OCI-LY7 (cell line): Measurements from ENCODE around the gene GJB5. TPM values are rescaled to one million over a fixed set of nuclear protein-coding genes. Genes with fewer than 3 reads are reported as not detected.

Experiments
- BruUV-seq: library from RNA; stranded (reverse); fragments of 400-500 nt; replicated peaks from 2 replicates; lab custom pipeline; 2021; lab: Mats Ljungman, UMichigan
- CTCF ChIA-PET: fragments of 300-600 bp; sonication (Branson Sonifier 250); formaldehyde crosslinking; loops from one replicate; lab custom pipeline; 2022; ENCODE audit warnings: antibody characterized with exemption; ENCODE audit not compliant: unreplicated experiment; lab: Charles Lee
- POLR2A ChIA-PET: fragments of 300-600 bp; sonication (Branson Sonifier 250); formaldehyde crosslinking; loops from one replicate; lab custom pipeline; 2022; ENCODE audit warnings: antibody characterized with exemption; lab: Charles Lee
- DNase-seq: peaks from one replicate; pipeline ENCODE4 v3.0.0-alpha.2; 2015; ENCODE audit warnings: low spot score
- H2AFZ ChIP-seq: fragments of 200-600 bp; sonication (generic), shearing (Covaris generic); 2 replicates; pipeline ENCODE4 v1.6.1; 2014; ENCODE audit warnings: mild to moderate bottlenecking, antibody characterized with exemption, low read length, moderate library complexity
- H3K27ac ChIP-seq: fragments of 200-600 bp; sonication (generic); 2 replicates; pipeline ENCODE4 v1.5.1; 2014; ENCODE audit warnings: mixed run types, low read depth, mild to moderate bottlenecking, moderate library complexity, low read length, inconsistent platforms; ENCODE audit not compliant: poor library complexity, severe bottlenecking
- H3K36me3 ChIP-seq: fragments of 200-600 bp; sonication (generic); 2 replicates; pipeline ENCODE4 v1.6.1; 2014; ENCODE audit warnings: mild to moderate bottlenecking, antibody characterized with exemption, low read length, moderate library complexity, mixed read lengths; ENCODE audit not compliant: insufficient read depth
- H3K4me1 ChIP-seq: fragments of 200-600 bp; sonication (generic); 2 replicates; pipeline ENCODE4 v1.5.1; 2014; ENCODE audit warnings: mild to moderate bottlenecking, low read length; ENCODE audit not compliant: insufficient read depth, poor library complexity, severe bottlenecking
- H3K4me2 ChIP-seq: fragments of 200-600 bp; sonication (generic); 2 replicates; pipeline ENCODE4 v1.6.1; 2014; ENCODE audit warnings: mild to moderate bottlenecking, low read length
- H3K4me3 ChIP-seq: fragments of 200-600 bp; sonication (generic); 2 replicates; pipeline ENCODE4 v1.5.1; 2014; ENCODE audit warnings: mild to moderate bottlenecking, low read depth, low read length; ENCODE audit not compliant: poor library complexity, severe bottlenecking
- H3K79me2 ChIP-seq: fragments of 200-600 bp; sonication (generic); 2 replicates; pipeline ENCODE4 v1.6.1; 2016; ENCODE audit warnings: low read depth, mild to moderate bottlenecking, low read length, moderate library complexity, mixed read lengths; ENCODE audit not compliant: insufficient read depth
- H3K9me2 ChIP-seq: fragments of 200-600 bp; sonication (generic); 2 replicates; pipeline ENCODE4 v1.6.1; 2016; ENCODE audit warnings: mild to moderate bottlenecking, low read length, mixed read lengths; ENCODE audit not compliant: insufficient read depth
- H3K9me3 ChIP-seq: fragments of 200-600 bp; sonication (generic); 2 replicates; pipeline ENCODE4 v1.6.1; 2014; ENCODE audit warnings: mild to moderate bottlenecking, mixed run types, low read length, mixed read lengths
- H4K20me1 ChIP-seq: fragments of 200-600 bp; sonication (generic); 2 replicates; pipeline ENCODE4 v1.6.1; 2014; ENCODE audit warnings: mild to moderate bottlenecking, antibody characterized with exemption, low read length, moderate library complexity, mixed read lengths; ENCODE audit not compliant: insufficient read depth
- EZH2phosphoT487 ChIP-seq: fragments of 200-600 bp; sonication (generic); IDR thresholded peaks from 2 replicates; pipeline ENCODE4 v1.6.1; 2018; ENCODE audit warnings: low read depth, borderline replicate concordance, mild to moderate bottlenecking, mixed run types, antibody characterized with exemption, low read length, moderate library complexity, mixed read lengths
- intact Hi-C: fragments of 100-400 bp; cut with micrococcal nuclease; formaldehyde crosslinking; loops from one replicate; pipeline ENCODE4 v1.10.0; 2022; ENCODE audit not compliant: unreplicated experiment
- total RNA-seq, 2 experiments: library from RNA; depleted of rRNA in 1 of 2; stranded (reverse); fragments of >200 nt in 1 of 2; shearing (Covaris generic) in 1 of 2; gene quantifications; 2 replicates each; pipeline ENCODE4 v1.2.3, GENCODE V29; 2014 to 2022
- TF ChIP-seq, protein P1 (sequence below): fragments of 200-600 bp; sonication (generic); conservative IDR thresholded peaks from 2 replicates; pipeline ENCODE4 v1.5.1; 2014; ENCODE audit warnings: mild to moderate bottlenecking, antibody characterized with exemption, low read length, moderate library complexity, mixed read lengths

GJB5 gene
- total RNA-seq, 2 experiments from 2014 or later: not detected

DNA sequence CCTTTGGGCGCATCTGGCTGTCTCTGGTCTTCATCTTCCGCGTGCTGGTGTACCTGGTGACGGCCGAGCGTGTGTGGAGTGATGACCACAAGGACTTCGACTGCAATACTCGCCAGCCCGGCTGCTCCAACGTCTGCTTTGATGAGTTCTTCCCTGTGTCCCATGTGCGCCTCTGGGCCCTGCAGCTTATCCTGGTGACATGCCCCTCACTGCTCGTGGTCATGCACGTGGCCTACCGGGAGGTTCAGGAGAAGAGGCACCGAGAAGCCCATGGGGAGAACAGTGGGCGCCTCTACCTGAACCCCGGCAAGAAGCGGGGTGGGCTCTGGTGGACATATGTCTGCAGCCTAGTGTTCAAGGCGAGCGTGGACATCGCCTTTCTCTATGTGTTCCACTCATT lies 2.5 kb downstream of the GJB5 start:
- Histone ChIP-seq H3K4me1 (no peaks in the 10 kb centered on the region), H3K36me3 (no peaks in the 10 kb centered on the region), H3K4me2 (no peak overlapping the region), H3K27ac (no peak overlapping the region), H3K4me3 (no peak overlapping the region), H3K9me3 (no peaks in the 10 kb centered on the region), H4K20me1 (no peaks in the 10 kb centered on the region), H3K79me2 (no peaks in the 10 kb centered on the region), H3K9me2 (no peaks in the 10 kb centered on the region), H2AFZ (no peak overlapping the region)
- POLR2A ChIA-PET: no interaction called here
- intact Hi-C loops: no loop called here
- CTCF ChIA-PET: no interaction called here
- DNase-seq: no peak
- no peak for TF ChIP-seq EZH2phosphoT487
- TF ChIP-seq, protein P1, sequence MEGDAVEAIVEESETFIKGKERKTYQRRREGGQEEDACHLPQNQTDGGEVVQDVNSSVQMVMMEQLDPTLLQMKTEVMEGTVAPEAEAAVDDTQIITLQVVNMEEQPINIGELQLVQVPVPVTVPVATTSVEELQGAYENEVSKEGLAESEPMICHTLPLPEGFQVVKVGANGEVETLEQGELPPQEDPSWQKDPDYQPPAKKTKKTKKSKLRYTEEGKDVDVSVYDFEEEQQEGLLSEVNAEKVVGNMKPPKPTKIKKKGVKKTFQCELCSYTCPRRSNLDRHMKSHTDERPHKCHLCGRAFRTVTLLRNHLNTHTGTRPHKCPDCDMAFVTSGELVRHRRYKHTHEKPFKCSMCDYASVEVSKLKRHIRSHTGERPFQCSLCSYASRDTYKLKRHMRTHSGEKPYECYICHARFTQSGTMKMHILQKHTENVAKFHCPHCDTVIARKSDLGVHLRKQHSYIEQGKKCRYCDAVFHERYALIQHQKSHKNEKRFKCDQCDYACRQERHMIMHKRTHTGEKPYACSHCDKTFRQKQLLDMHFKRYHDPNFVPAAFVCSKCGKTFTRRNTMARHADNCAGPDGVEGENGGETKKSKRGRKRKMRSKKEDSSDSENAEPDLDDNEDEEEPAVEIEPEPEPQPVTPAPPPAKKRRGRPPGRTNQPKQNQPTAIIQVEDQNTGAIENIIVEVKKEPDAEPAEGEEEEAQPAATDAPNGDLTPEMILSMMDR: no peak
- no TSS peak for BruUV-seq

DNA sequence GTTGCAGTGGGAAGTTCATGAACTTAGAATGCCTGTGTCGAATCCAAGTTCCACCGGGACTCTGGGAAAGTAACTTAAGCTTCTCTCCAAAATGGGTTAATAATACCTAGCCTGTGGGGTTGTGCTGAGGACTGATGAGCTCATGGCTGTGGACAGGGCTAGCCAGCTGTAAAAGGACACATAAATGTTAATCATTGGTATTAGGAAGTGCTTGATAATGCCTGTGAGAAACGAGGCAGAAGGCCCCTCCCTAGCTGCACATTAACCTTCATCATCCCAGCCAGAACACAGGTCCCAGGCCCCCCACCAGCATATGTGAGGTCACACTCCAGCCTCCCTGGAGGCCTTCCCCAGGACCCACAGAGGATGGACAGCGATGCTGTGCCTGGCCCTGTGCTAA lies 3.9 kb downstream of the GJB5 start:
- Histone ChIP-seq H3K4me3 (no peak overlapping the region), H3K27ac (no peak overlapping the region), H3K4me1 (no peaks in the 10 kb centered on the region), H3K4me2 (no peak overlapping the region), H4K20me1 (no peaks in the 10 kb centered on the region), H2AFZ (no peak overlapping the region), H3K79me2 (no peaks in the 10 kb centered on the region), H3K9me3 (no peaks in the 10 kb centered on the region), H3K9me2 (no peaks in the 10 kb centered on the region), H3K36me3 (no peaks in the 10 kb centered on the region)
- no TSS peak for BruUV-seq
- POLR2A ChIA-PET: no interaction called here
- TF ChIP-seq EZH2phosphoT487: no peak
- TF ChIP-seq, protein P1: no peak
- intact Hi-C loops: no loop called here
- CTCF ChIA-PET: no interaction called here
- DNase-seq: no peak

DNA sequence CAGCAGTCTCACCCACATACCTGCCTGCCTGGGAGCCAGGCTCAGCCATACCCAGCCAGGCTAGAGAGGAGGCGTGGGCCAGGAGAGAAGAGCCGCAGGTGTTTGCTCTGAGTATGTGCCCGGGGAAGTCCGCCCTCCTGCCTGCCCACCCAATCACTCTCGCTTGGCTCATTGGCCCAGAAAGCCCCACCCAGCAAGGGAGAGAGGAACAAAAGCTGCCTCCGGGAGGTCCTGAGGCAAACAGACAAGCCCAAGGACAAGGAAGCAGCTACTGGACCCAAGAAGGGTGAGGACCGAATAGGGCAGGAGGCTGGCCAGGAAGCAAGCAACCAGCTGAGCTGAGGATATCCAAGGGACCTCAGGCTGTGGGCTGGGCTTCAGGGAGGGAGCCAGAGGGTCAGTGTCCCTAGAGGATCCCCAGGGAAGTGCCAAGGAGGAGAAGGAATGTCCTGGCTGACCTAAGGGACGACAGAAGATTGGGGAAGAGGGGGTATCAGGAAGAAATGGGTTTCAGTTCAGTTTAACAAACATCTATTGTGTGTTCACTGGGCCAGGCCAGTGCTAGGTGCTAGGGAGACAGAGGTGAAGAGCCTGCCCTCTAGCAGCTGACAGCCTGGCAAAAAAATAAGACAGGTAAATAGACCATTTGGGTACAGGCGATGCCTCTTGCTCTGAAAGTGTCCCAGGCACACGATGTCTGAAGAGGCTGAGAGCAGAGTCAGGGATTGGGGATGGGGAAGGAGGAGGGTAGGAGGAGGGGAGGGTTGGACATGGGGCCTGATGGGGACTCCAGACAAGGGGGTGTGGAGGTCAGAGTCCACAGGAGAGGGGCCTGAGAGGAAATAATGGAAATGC lies 4.9 kb downstream of the GJB5 start, which contains the start of gene GJB4:
GJB4 (plus strand) TSS at position 238 of the 855 bp plus-strand sequence. CDS start 1,515 bp downstream, outside the sequence.
- no peak within 1 kb of the TSS for H3K4me3 ChIP-seq
- H3K27ac ChIP-seq: no peak within 1 kb of the TSS
- intact Hi-C loops: no loop called here
- ChIA-PET CTCF (no interaction called here), POLR2A (no interaction called here)
- no TSS peak for BruUV-seq
- H3K36me3 ChIP-seq: no peaks in the 10 kb centered on the region
- no peaks in the 10 kb centered on the region for H4K20me1 ChIP-seq
- no peaks in the 10 kb centered on the region for H3K9me2 ChIP-seq
- no peaks in the 10 kb centered on the region for H3K9me3 ChIP-seq
- H3K79me2 ChIP-seq: no peaks in the 10 kb centered on the region
- no peak for TF ChIP-seq EZH2phosphoT487
- TF ChIP-seq, protein P1: no peak
- no peak for DNase-seq
- no peak within 1 kb of the TSS for H2AFZ ChIP-seq
- H3K4me1 ChIP-seq: no peaks in the 10 kb centered on the region
- H3K4me2 ChIP-seq: no peak within 1 kb of the TSS
